HepG2 (cell line): ENCODE data around the gene TRIAP1. TPM values are rescaled to one million over a fixed set of nuclear protein-coding genes. Genes with fewer than 3 reads are reported as not detected.

Experiments used
- FOXA1 ChIP-seq, 2 experiments: fragments of 450-650 bp in 1 of 2; sonication (generic) in 1 of 2; formaldehyde crosslinking in 1 of 2; IDR thresholded peaks; 2 replicates each; pipeline versions ENCODE4 v1.4.0 to v1.6.1; 2016 to 2020; ENCODE audit warnings: missing genetic modification reagents in 1 of 2
- FOXO1 ChIP-seq: sonication (generic); formaldehyde crosslinking; IDR thresholded peaks from 2 replicates; pipeline ENCODE4 v1.4.0; 2020; ENCODE audit warnings: missing genetic modification reagents
- JUN ChIP-seq: sonication (generic); formaldehyde crosslinking; IDR thresholded peaks from 2 replicates; pipeline ENCODE4 v1.4.0; 2020; ENCODE audit warnings: mild to moderate bottlenecking, missing genetic modification reagents
- NCOA1 ChIP-seq: sonication (generic); formaldehyde crosslinking; IDR thresholded peaks from 2 replicates; pipeline ENCODE4 v1.9.0; 2021; ENCODE audit warnings: missing genetic modification reagents
- NFKB2 ChIP-seq: sonication (generic); formaldehyde crosslinking; IDR thresholded peaks from 2 replicates; pipeline ENCODE4 v1.4.0; 2020; ENCODE audit warnings: missing genetic modification reagents, borderline replicate concordance
- PAF1 ChIP-seq: IDR thresholded peaks from 2 replicates; pipeline ENCODE4 v1.6.1; 2016; ENCODE audit warnings: missing genetic modification reagents, missing compliant biosample characterization
- PAWR ChIP-seq: sonication (generic); formaldehyde crosslinking; IDR thresholded peaks from 2 replicates; pipeline ENCODE4 v1.4.0; 2020; ENCODE audit warnings: missing genetic modification reagents, mild to moderate bottlenecking, borderline replicate concordance
- RCOR2 ChIP-seq: IDR thresholded peaks from 2 replicates; pipeline ENCODE4 v1.6.1; 2016; ENCODE audit warnings: missing biosample characterization, missing genetic modification reagents
- SMC3 ChIP-seq: IDR thresholded peaks from 2 replicates; pipeline ENCODE4 v1.6.1; 2011; ENCODE audit warnings: low read length, improper control_type of control experiment
- TEAD2 ChIP-seq: sonication (generic); formaldehyde crosslinking; IDR thresholded peaks from 2 replicates; pipeline ENCODE4 v1.9.0; 2021; ENCODE audit warnings: missing genetic modification reagents
- THRA ChIP-seq: sonication (generic); formaldehyde crosslinking; IDR thresholded peaks from 2 replicates; pipeline ENCODE4 v1.4.0; 2020; ENCODE audit warnings: missing genetic modification reagents, borderline replicate concordance
- ZKSCAN5 ChIP-seq: sonication (generic); formaldehyde crosslinking; IDR thresholded peaks from 2 replicates; pipeline ENCODE4 v1.5.1; 2020; ENCODE audit warnings: mild to moderate bottlenecking, missing genetic modification reagents
- ZNF230 ChIP-seq: sonication (generic); formaldehyde crosslinking; IDR thresholded peaks from 2 replicates; pipeline ENCODE4 v1.4.0; 2020; ENCODE audit warnings: mild to moderate bottlenecking, missing genetic modification reagents
- ZNF460 ChIP-seq: sonication (generic); formaldehyde crosslinking; IDR thresholded peaks from 2 replicates; pipeline ENCODE4 v1.5.1; 2020; ENCODE audit warnings: missing genetic modification reagents, mild to moderate bottlenecking, borderline replicate concordance
- ZNF580 ChIP-seq: IDR thresholded peaks from 2 replicates; pipeline ENCODE4 v1.6.1; 2016; ENCODE audit warnings: low read depth, borderline replicate concordance
- ZNF660 ChIP-seq: sonication (generic); formaldehyde crosslinking; IDR thresholded peaks from 2 replicates; pipeline ENCODE4 v1.5.1; 2020; ENCODE audit warnings: mild to moderate bottlenecking, low read depth, missing genetic modification reagents, borderline replicate concordance
- ZNF672 ChIP-seq: sonication (generic); formaldehyde crosslinking; IDR thresholded peaks from 2 replicates; pipeline ENCODE4 v1.8.1; 2022; ENCODE audit warnings: missing genetic modification reagents
- ZNF788 ChIP-seq: sonication (generic); formaldehyde crosslinking; IDR thresholded peaks from 2 replicates; pipeline ENCODE4 v1.5.0; 2020; ENCODE audit warnings: mild to moderate bottlenecking, missing genetic modification reagents, borderline replicate concordance
- ZNF83 ChIP-seq: sonication (generic); formaldehyde crosslinking; IDR thresholded peaks from 2 replicates; pipeline ENCODE4 v1.4.0; 2020; ENCODE audit warnings: missing genetic modification reagents, mild to moderate bottlenecking, borderline replicate concordance
- ZSCAN12 ChIP-seq: sonication (generic); formaldehyde crosslinking; IDR thresholded peaks from 2 replicates; pipeline ENCODE4 v1.9.0; 2021; ENCODE audit warnings: mild to moderate bottlenecking, missing genetic modification reagents
- polyA plus RNA-seq, 8 experiments: library from polyadenylated mRNA; depleted of rRNA in 3 of 8; stranded (reverse) in 7 of 8; unstranded in 1 of 8; fragments of >200 nt; fragmentation: Illumina TruSeq in 4 of 8; extraction: Trizol in 4 of 8; gene quantifications; 2 replicates each; pipeline versions ENCODE4 v1.2.1 to v1.2.3, GENCODE V29; 2011 to 2016; ENCODE audit warnings: low read depth in 4 of 8, missing spikeins in 1 of 8, mixed read lengths in 1 of 8; ENCODE audit not compliant: insufficient read depth in 1 of 8
- total RNA-seq, 5 experiments: library from RNA; depleted of rRNA; stranded (reverse); fragments of >200 nt; fragmentation: Illumina TruSeq; extraction: Trizol; gene quantifications; 2 replicates each; pipeline ENCODE4 v1.2.3, GENCODE V29; 2016; ENCODE audit warnings: low read depth in 1 of 5
- TF ChIP-seq, protein P1 (sequence below): sonication (generic); formaldehyde crosslinking; IDR thresholded peaks from 2 replicates; pipeline ENCODE4 v1.4.0; 2020; ENCODE audit warnings: missing genetic modification reagents
- TF ChIP-seq, protein P2 (sequence below): sonication (generic); formaldehyde crosslinking; IDR thresholded peaks from 2 replicates; pipeline ENCODE4 v1.4.0; 2020; ENCODE audit warnings: missing genetic modification reagents, borderline replicate concordance

Gene TRIAP1
- total and polyA plus RNA-seq, 2 of the 13 experiments (the other 11 are each of a cell fraction or from before 2014, with no cell fraction given) = 55.0 to 117 TPM

- TF ChIP-seq, protein P1, sequence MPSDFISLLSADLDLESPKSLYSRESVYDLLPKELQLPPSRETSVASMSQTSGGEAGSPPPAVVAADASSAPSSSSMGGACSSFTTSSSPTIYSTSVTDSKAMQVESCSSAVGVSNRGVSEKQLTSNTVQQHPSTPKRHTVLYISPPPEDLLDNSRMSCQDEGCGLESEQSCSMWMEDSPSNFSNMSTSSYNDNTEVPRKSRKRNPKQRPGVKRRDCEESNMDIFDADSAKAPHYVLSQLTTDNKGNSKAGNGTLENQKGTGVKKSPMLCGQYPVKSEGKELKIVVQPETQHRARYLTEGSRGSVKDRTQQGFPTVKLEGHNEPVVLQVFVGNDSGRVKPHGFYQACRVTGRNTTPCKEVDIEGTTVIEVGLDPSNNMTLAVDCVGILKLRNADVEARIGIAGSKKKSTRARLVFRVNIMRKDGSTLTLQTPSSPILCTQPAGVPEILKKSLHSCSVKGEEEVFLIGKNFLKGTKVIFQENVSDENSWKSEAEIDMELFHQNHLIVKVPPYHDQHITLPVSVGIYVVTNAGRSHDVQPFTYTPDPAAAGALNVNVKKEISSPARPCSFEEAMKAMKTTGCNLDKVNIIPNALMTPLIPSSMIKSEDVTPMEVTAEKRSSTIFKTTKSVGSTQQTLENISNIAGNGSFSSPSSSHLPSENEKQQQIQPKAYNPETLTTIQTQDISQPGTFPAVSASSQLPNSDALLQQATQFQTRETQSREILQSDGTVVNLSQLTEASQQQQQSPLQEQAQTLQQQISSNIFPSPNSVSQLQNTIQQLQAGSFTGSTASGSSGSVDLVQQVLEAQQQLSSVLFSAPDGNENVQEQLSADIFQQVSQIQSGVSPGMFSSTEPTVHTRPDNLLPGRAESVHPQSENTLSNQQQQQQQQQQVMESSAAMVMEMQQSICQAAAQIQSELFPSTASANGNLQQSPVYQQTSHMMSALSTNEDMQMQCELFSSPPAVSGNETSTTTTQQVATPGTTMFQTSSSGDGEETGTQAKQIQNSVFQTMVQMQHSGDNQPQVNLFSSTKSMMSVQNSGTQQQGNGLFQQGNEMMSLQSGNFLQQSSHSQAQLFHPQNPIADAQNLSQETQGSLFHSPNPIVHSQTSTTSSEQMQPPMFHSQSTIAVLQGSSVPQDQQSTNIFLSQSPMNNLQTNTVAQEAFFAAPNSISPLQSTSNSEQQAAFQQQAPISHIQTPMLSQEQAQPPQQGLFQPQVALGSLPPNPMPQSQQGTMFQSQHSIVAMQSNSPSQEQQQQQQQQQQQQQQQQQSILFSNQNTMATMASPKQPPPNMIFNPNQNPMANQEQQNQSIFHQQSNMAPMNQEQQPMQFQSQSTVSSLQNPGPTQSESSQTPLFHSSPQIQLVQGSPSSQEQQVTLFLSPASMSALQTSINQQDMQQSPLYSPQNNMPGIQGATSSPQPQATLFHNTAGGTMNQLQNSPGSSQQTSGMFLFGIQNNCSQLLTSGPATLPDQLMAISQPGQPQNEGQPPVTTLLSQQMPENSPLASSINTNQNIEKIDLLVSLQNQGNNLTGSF (CRISPR knock-in tag) = no peak
- TF ChIP-seq PAWR = no peak
- TF ChIP-seq RCOR2 (CRISPR knock-in tag) = no peak
- TF ChIP-seq ZNF580 (CRISPR knock-in tag) = peak; percentile 92
- no peak; the same call in 1 of the 2 replicates for TF ChIP-seq ZNF460 (CRISPR knock-in tag)
- no peak for TF ChIP-seq FOXA1 (IDR thresholded peaks at IDR 0.05)
- no peak for TF ChIP-seq FOXA1 (CRISPR knock-in tag; IDR thresholded peaks at IDR 0.05)
- no peak for TF ChIP-seq ZNF660 (CRISPR knock-in tag)
- TF ChIP-seq TEAD2 = no peak
- TF ChIP-seq ZSCAN12 (CRISPR knock-in tag) = peak; percentile 58; the same call in 1 of the 2 replicates
- TF ChIP-seq FOXO1 (CRISPR knock-in tag) = no peak
- TF ChIP-seq ZNF788 (CRISPR knock-in tag) = peak; percentile 72; the same call in 1 of the 2 replicates
- TF ChIP-seq ZNF83 (CRISPR knock-in tag) = no peak
- TF ChIP-seq ZNF230 (CRISPR knock-in tag) = peak; percentile 3; the same call in 1 of the 2 replicates
- TF ChIP-seq JUN (CRISPR knock-in tag) = no peak; the same call in 1 of the 2 replicates
- TF ChIP-seq NCOA1 (CRISPR knock-in tag) = no peak
- peak; percentile 54; the same call in 1 of the 2 replicates for TF ChIP-seq NFKB2 (CRISPR knock-in tag)
- TF ChIP-seq, protein P2, sequence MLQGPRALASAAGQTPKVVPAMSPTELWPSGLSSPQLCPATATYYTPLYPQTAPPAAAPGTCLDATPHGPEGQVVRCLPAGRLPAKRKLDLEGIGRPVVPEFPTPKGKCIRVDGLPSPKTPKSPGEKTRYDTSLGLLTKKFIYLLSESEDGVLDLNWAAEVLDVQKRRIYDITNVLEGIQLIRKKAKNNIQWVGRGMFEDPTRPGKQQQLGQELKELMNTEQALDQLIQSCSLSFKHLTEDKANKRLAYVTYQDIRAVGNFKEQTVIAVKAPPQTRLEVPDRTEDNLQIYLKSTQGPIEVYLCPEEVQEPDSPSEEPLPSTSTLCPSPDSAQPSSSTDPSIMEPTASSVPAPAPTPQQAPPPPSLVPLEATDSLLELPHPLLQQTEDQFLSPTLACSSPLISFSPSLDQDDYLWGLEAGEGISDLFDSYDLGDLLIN (CRISPR knock-in tag) = 0 out of 2 replicates have a peak, but pooled peaks have one; percentile 62
- no peak for TF ChIP-seq SMC3
- TF ChIP-seq THRA = peak; percentile 63; the same call in 1 of the 2 replicates
- no peak for TF ChIP-seq ZNF672 (CRISPR knock-in tag)
- TF ChIP-seq ZKSCAN5 (CRISPR knock-in tag) = no peak
- TF ChIP-seq PAF1 (CRISPR knock-in tag) = no peak
Measured at GRCh38 chr12:120469450-120470149, 23.4 kb upstream of the TRIAP1 start, which contains the start of gene SRSF9 (continued).
